WTC11 (cell line): ENCODE results near the gene CA7.

ENCODE experiments used
- ETV6 ChIP-seq: sonication (generic); formaldehyde crosslinking; IDR thresholded peaks from 2 replicates; pipeline ENCODE4 v1.8.1; 2022; ENCODE audit warnings: mild to moderate bottlenecking, missing genetic modification reagents
- FOXP1 ChIP-seq: sonication (generic); formaldehyde crosslinking; IDR thresholded peaks from 2 replicates; pipeline ENCODE4 v1.8.0; 2022; ENCODE audit warnings: missing genetic modification reagents, mild to moderate bottlenecking, moderate library complexity, borderline replicate concordance
- MLX ChIP-seq: sonication (generic); formaldehyde crosslinking; IDR thresholded peaks from 2 replicates; pipeline ENCODE4 v1.8.1; 2023; ENCODE audit warnings: mild to moderate bottlenecking, missing genetic modification reagents, moderate library complexity
- PRDM15 ChIP-seq: sonication (generic); formaldehyde crosslinking; IDR thresholded peaks from 2 replicates; pipeline ENCODE4 v1.8.0; 2022; ENCODE audit warnings: missing genetic modification reagents
- TF ChIP-seq, protein P1 (sequence below): sonication (generic); formaldehyde crosslinking; IDR thresholded peaks from 2 replicates; pipeline ENCODE4 v1.8.0; 2022; ENCODE audit warnings: mild to moderate bottlenecking, missing genetic modification reagents
- TF ChIP-seq, protein P2 (sequence below): fragments of 200-600 bp; IDR thresholded peaks from 2 replicates; pipeline ENCODE4 v1.8.0; 2022; ENCODE audit warnings: antibody characterized with exemption
- TF ChIP-seq, protein P3 (sequence below): sonication (generic); formaldehyde crosslinking; IDR thresholded peaks from 2 replicates; pipeline ENCODE4 v1.8.1; 2023; ENCODE audit warnings: mild to moderate bottlenecking, missing genetic modification reagents, moderate library complexity

GRCh38 chr16:66801320-66802105 is 42.7 kb upstream of the CA7 start, which contains the start of gene TERB1:
- TF ChIP-seq, protein P1, sequence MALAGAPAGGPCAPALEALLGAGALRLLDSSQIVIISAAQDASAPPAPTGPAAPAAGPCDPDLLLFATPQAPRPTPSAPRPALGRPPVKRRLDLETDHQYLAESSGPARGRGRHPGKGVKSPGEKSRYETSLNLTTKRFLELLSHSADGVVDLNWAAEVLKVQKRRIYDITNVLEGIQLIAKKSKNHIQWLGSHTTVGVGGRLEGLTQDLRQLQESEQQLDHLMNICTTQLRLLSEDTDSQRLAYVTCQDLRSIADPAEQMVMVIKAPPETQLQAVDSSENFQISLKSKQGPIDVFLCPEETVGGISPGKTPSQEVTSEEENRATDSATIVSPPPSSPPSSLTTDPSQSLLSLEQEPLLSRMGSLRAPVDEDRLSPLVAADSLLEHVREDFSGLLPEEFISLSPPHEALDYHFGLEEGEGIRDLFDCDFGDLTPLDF (CRISPR knock-in tag), result no peak
- TF ChIP-seq PRDM15 (CRISPR knock-in tag) (no peak), MLX (CRISPR knock-in tag) (no peak), ETV6 (CRISPR knock-in tag) (no peak), FOXP1 (no peak)
- TF ChIP-seq, protein P2, sequence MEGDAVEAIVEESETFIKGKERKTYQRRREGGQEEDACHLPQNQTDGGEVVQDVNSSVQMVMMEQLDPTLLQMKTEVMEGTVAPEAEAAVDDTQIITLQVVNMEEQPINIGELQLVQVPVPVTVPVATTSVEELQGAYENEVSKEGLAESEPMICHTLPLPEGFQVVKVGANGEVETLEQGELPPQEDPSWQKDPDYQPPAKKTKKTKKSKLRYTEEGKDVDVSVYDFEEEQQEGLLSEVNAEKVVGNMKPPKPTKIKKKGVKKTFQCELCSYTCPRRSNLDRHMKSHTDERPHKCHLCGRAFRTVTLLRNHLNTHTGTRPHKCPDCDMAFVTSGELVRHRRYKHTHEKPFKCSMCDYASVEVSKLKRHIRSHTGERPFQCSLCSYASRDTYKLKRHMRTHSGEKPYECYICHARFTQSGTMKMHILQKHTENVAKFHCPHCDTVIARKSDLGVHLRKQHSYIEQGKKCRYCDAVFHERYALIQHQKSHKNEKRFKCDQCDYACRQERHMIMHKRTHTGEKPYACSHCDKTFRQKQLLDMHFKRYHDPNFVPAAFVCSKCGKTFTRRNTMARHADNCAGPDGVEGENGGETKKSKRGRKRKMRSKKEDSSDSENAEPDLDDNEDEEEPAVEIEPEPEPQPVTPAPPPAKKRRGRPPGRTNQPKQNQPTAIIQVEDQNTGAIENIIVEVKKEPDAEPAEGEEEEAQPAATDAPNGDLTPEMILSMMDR, result no peak
- TF ChIP-seq, protein P3, sequence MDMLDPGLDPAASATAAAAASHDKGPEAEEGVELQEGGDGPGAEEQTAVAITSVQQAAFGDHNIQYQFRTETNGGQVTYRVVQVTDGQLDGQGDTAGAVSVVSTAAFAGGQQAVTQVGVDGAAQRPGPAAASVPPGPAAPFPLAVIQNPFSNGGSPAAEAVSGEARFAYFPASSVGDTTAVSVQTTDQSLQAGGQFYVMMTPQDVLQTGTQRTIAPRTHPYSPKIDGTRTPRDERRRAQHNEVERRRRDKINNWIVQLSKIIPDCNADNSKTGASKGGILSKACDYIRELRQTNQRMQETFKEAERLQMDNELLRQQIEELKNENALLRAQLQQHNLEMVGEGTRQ, result no peak
